Measurements from ENCODE around the gene KRT3.
"Not testable (repeated sequence)": the region's sequence is repeated elsewhere in the genome, so short reads cannot be mapped to it uniquely, and the experiment has no call there.

The KRT3 gene

GRCh38 chr12:52798003-52798670, 2.2 kb upstream of the KRT3 start:
- peak; percentile 69 for DNase-seq (ENCODE audit: low spot score)

- no peak for DNase-seq (ENCODE audit: low spot score)
Measured at GRCh38 chr12:52797529-52797894, 1.6 kb upstream of the KRT3 start.

- DNase-seq (ENCODE audit: low spot score), result peak; percentile 79
Measured at GRCh38 chr12:52796839-52797528, 1.1 kb upstream of the KRT3 start.

- DNase-seq (ENCODE audit: low spot score), result peak; percentile 14
Measured at GRCh38 chr12:52796429-52796794, 495 bp upstream of the KRT3 start.

- DNase-seq (ENCODE audit: low spot score), result not testable (repeated sequence)
Measured at GRCh38 chr12:52795332-52795674, 614 bp downstream of the KRT3 start.

GRCh38 chr12:52794479-52795331, 1.2 kb downstream of the KRT3 start:
- DNase-seq (ENCODE audit: low spot score), result no peak

GRCh38 chr12:52792185-52793029, 3.5 kb downstream of the KRT3 start:
- DNase-seq (ENCODE audit: low spot score), result no peak

GRCh38 chr12:52791271-52792184, 4.4 kb downstream of the KRT3 start:
- DNase-seq (ENCODE audit: low spot score), result no peak

- no peak for DNase-seq (ENCODE audit: low spot score)
Measured at GRCh38 chr12:52790427-52791270, 5.3 kb downstream of the KRT3 start.

- peak; percentile 28 for DNase-seq (ENCODE audit: low spot score)
Measured at GRCh38 chr12:52789637-52790426, 6.1 kb downstream of the KRT3 start.

GRCh38 chr12:52788876-52789636, 6.9 kb downstream of the KRT3 start:
- DNase-seq (ENCODE audit: low spot score), result no peak

GRCh38 chr12:52788192-52788875, 7.6 kb downstream of the KRT3 start:
- DNase-seq (ENCODE audit: low spot score), result no peak

- peak; percentile 29 for DNase-seq (ENCODE audit: low spot score)
Measured at GRCh38 chr12:52787324-52788191, 8.4 kb downstream of the KRT3 start.

- no peak for DNase-seq (ENCODE audit: low spot score)
Measured at GRCh38 chr12:52784909-52785308, 11.0 kb downstream of the KRT3 start.

- no peak for DNase-seq (ENCODE audit: low spot score)
Measured at GRCh38 chr12:52783563-52784316, 12.2 kb downstream of the KRT3 start.

GRCh38 chr12:52782502-52782901, 13.4 kb downstream of the KRT3 start:
- no peak for DNase-seq (ENCODE audit: low spot score)

Data from hematopoietic multipotent progenitor cell treated with erythropoietin and hydrocortisone succinate and interleukin-3 and kit ligand, for 17 days (in vitro differentiated cells).